ENCODE measurements around the gene EGFL8.
"Not testable (repeated sequence)": the region's sequence is repeated elsewhere in the genome, so short reads cannot be mapped to it uniquely, and the experiment has no call there.

The EGFL8 gene

DNA sequence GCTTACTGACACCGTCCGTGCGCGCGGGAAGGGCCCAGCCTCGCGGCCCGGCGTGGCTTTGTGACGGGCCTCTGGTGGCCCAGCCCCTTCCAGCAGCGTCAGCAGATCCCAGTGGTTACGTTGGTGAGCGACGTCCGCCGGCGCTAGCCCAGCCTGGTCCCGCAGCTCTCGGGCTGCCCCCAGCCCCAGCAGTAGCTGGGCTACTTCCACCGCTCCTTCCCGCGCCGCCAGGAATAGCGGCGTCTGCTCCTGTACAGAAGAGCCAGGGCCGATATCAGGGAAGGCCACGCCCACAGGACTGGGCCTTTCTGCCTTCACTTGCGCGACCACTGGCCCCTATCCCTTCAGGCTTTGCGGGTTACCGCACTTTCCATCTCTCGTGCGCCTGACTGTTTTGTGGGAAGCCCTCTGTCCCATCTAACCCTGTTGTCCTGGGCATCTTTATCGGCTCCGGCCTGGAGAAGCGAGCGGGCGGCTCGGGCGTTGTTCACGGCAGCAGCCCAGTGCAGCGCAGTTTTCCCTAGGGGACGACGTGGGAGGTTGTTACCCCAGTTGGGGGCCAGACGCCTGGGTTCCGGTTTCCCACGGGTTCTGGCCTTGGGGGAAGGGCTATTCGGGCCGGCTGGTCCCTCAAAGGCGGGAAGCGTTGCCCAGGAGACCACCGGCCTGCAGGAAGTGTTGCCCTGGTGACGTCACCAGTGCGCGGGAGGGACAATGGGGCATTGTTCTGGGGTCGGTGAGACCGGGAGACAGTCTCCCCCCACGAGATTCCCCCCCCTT is 31.7 kb downstream of the EGFL8 start:
- DNase-seq (ENCODE audit: low spot score): peak; percentile 82

DNA sequence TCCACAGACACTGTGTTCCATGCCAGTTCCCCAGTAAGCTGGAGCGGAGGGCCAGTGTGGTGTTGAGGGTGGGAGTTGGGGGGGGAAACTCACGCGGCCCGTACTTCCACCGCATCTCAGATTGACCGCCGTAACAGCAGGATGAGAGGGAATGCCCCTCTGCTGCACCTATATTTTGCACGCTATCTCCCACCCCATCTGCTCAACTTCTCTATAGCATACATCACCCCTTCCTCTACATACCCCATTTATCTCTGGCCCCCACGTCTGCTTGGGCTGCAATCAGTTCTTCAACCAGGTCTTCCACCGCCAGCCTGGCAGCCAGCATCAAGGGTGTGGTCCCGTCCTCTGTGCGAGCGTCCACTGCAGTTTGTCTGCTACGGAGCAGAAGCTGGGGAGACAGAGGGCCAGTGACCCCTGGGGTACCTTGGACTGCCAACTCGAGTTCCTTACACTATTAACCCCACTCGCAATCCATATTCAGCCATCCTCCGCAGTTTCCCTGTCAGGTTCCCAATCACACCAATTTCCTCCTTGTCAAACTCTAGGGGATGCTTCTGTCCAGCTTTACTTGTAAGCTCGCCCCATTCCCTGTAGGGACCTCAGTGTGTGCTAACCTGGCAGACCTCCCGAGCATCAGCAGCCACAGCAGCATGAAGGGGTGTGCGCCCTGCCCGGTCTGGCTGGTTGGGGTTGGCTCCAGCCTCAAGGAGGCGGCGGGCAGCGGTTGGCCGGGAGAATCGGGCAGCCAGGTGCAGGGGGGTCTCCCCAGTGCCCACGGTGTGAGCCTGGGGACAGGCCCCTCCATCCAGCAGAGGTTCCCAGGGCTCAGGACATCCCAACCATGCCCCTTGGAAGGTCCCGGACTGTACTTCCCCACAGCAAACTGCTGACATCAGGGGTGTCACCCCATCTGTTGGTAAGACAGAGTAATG is 32.6 kb downstream of the EGFL8 start:
- no peak for DNase-seq (ENCODE audit: low spot score)

DNA sequence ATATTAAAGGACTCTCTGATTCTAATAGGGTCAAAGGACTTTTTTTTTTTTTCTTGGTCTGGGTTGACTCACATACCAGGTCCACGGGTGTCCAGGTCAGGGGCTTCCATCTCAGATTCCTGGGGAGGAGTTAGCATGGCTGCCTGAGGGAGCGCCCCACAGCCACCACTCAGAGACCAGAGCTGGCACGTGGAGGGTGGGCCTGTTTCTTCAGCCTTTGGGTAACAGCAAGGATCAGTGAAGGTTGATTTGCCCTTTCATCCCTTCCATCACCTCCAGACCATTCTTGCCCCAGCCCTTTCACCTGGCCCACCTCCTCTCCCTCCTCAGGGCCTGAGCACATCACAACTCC is 33.9 kb downstream of the EGFL8 start:
- DNase-seq (ENCODE audit: low spot score): no peak

DNA sequence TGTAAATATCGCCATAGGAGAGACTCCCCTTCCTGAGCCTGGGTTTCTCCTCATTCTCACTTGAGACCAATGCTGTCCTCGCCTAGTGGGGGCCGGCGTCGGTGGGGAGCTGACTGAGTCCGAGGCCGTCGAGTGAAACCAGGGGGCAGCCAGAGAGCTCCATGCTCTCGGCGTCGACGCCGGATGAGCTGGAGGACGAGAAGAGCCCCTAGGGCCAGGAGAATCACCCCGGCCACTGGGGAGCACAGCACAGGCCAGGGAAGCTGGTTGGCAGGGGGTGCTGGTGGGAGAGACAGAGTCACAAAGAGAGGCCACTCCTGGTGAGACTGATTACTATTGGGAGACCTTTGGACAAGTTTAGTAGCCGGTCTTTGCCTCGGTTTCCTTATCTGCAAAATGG is 34.5 kb downstream of the EGFL8 start:
- no peak for DNase-seq (ENCODE audit: low spot score)

DNA sequence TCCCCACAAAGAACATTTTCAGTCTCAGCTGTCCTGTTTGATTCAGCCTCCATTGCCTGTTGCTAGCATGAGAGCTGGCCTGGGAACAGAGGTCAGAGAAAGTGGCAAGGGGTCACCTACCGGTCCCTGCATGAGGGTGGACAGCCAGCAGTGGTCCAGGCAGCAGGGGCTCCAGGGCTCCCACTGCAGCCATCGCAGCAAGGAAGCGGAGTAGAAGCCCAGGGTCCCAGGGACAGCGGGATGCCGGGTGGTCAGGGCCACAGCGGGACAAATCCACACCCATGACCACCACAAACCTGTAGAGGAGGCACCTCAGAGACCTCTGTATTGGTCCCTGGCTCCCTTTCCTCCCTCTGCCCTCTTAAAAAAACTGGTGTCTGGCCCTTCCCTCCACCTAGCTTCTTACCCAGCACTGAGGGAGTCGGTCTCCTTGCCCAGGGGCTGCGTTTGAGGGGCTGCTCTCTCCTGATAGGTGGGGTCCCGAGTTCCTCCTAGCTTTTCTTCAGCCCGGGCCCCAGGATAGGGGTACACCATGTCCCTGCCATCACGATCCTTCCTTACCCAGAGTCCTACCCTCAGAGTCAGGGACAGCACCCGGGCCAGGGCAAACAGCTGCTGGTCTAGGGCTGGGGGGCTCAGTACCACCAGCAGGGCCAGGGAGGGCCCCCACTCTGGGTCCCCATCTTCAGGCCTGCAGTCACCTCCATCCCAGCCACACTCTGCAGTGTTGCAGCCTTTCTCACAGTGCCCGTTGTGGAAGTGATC is 36.5 kb downstream of the EGFL8 start:
- DNase-seq (ENCODE audit: low spot score): no peak

DNA sequence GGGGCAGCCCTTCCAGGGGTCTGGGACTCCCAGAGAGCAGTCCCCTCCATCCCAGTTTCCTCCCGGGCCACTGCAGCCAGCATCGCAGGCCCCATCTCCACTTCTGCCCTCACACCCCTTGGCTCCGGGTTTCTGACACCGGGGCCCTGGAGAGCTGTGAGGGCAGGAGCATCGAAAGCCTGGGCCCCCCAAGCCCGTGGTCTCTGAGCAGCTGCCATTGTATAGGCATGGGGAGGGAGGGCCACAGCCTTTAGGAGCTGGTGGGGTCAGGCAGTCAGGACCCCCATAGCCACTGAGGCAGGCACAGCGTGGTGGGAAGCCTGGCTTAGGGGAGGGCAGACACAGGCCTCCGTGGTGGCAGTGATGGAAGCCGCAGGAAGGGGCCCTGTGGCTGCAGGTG is 37.8 kb downstream of the EGFL8 start:
- no peak for DNase-seq (ENCODE audit: low spot score)

DNA sequence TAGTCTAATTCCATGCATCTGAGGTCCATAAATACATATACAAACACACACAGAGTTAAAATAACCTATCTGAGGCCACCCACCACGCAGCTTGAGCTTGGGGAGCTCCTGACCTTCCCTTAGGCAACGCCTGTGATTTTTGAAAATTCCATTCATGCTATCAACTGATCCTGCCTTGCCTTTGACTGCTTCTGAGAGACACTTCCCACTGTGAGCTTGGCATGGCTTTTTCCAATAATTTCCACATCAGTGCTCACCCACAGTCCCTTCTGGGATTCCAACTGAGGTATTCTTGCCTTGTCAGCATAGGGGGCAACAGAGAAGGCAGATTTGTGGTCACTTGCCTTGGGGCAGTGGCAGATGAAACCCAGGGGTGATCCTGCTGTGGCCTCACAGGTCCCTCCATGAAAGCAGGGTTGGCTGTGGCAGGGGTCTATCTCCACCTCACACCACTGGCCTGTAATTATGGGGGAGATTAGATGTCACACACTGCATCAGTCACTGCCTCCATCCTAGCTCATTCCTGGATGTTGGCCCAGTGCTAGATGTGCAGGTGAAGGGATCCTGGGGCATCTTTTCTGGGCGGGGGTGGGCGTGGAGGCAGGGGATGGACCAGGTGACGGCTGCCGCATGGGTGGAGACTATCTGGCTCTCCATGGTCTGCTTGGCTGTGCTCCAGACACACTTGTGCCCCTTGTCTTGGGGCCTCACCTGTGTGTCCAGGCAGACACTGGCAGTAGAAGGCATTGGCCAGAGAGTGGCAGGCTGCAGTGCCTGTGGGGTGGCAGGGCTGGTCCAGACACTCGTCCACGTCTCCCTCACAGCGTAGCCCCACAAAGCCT is 39.3 kb downstream of the EGFL8 start:
- no peak for DNase-seq (ENCODE audit: low spot score)

DNA sequence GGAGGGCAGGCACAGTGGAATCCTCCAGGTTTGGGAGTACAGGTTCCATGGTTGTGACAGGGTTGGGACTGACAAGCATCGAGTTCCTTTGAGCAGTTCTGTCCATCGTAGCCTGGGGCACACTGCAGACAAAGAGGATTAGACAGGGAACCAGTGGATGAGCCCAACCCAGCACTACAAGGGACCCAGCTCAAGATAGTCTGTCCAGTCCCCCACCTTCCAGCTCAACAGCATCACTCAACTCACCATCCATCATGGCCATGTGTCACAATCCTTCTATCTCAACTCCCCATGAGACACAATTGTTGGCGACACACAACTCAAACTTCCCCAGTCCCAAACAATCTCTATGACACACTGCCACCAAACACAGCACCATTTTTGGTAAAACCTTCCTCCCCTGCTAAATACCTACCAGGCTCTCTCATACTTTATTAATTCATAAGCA is 39.9 kb downstream of the EGFL8 start:
- no peak for DNase-seq (ENCODE audit: low spot score)

DNA sequence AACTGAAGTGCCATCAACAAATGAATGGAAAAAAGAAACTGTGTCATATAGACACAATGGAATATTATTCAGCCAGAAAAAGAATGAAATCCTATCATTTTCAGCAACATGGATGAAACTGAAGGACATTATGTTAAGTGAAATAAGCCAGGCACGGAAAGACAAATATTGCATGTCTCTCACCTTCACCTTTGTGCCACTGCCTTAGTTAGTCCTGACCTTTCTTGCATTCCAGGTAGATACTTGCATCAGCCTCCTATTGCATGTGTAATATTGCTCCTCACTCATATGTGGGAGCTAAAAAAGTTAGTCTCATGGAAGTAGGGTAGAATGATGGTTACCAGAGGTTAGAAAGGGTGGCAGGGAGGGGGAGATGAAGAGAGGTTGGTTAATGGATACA is 44.6 kb downstream of the EGFL8 start:
- no peak for DNase-seq (ENCODE audit: low spot score)

DNA sequence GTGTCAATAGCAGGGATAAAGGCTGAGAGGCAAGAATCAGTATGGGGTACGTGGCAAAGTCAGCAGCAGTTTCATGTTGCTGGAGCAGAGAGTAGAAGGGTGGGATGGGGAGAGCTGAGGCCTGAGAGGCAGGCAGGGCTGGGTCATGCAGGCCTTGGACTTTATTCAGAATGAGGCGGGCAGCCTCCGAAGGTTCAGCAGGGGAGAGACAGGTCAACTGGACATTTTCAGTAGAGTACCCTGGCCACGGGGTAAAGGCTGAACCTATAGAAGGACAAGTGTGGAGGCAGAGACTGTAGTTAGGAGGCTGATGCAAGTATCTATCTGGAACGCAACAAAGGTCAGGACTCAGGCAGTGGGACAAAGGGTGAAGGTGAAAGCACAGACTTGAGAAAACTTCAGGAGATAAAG is 45.8 kb downstream of the EGFL8 start:
- no peak for DNase-seq (ENCODE audit: low spot score)

DNA sequence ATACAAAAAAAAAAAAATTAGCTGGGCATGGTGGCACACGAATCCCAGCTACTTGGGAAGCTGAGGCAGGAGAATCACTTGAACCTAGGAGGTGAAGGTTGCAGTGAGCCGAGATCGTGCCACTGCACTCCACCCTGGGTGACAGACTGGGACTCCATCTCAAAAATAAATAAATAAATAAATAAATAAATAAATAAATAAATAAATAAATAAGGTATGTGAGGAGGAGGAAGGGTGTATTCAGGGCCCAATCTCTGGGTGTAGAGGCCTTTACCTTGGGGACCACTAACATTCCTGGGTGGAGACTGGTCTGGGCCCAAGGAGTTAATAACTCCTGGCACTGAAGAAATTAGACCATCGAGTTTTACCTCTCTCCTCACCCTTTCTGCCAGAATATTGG is 47.0 kb downstream of the EGFL8 start:
- not testable (repeated sequence) for DNase-seq (ENCODE audit: low spot score)

DNA sequence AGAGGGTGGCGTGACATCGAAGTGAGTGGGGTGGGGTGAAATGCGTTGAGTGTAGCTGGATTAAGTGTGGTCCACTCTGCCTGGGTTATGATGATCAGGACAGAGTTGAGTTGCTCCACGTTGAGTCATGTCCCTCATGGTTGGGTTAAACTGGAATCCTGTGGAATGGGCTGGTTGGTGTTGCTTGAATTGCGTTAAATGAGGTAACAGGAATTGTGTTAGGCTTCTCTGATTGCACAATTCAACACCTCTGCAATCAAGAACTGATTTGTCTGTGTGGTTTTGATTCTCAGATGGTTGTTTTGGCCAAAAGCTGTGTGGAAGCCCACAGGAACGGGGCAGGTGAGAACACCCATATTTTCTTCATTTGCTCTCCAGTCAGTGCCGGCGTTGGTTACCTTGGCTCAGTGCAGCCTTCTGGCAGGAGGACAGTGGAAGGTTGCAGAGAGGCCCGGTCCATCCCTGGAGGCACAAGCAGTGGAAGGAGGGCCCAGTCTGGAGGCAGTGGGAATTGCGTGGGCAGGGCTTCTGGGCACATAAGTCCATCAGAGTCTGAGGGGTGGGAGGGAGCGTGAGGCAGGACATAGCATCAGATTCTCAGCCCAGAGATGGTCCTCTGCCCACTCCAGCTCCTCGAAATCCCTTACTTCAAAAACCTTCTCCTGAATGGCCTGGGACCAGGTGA is 47.8 kb downstream of the EGFL8 start:
- no peak for DNase-seq (ENCODE audit: low spot score)

DNA sequence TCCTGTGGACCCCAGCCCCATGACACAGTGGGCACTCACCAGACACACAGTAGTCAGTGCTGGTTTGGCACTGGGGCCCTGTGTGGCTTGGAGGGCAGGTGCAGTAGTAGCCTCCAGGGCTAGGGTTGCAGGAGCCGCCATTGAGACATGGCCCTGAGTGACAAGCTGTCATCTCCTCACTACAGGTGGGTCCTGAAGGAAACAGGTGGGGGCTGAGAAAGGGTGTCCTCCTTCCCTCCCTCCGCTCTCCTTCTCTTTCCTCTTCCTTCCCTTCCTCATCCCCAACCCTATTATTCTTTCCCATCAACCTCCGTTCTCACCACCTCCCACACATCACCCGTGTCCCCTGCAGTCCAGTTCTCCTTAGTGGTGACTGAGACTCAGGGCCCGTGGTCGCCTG is 49.3 kb downstream of the EGFL8 start:
- DNase-seq (ENCODE audit: low spot score): no peak

DNA sequence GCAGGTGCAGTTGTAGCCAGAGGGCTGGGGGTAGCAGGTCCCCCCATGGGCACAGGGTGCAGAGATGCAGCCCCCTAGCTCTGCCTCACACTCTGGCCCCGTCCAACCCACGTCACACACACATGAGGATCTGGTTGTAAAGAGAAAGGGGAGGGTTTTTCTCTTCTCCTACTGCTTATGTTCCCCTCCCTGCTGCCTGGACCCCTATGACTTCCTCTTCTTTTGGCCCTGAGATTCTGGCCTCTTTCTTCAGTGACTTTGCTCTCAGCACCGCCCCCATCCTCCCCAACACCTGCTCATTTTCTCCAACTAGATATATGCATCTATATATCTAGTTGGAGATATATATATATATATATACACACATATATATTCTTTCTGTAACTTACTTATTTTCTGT is 49.7 kb downstream of the EGFL8 start:
- DNase-seq (ENCODE audit: low spot score): no peak

DNA sequence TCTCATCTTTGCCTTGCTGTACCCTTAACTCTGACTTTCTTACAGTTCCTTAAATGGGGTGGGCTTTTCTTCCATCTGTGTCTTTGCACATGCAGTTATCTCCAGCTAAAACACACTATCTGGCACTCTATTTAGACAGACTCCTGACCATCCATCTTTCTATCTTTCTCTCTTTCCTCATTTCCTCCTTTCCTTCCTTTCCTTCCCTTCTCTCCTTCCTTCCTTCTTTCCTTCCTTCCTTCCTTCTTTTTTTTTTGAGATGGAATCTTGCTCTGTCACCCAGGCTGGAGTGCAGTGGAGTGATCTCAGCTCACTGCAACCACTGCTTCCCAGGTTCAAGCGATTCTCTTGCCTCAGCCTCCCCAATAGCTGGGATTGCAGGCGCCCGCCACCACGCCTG is 51.2 kb downstream of the EGFL8 start:
- no peak for DNase-seq (ENCODE audit: low spot score)

DNA sequence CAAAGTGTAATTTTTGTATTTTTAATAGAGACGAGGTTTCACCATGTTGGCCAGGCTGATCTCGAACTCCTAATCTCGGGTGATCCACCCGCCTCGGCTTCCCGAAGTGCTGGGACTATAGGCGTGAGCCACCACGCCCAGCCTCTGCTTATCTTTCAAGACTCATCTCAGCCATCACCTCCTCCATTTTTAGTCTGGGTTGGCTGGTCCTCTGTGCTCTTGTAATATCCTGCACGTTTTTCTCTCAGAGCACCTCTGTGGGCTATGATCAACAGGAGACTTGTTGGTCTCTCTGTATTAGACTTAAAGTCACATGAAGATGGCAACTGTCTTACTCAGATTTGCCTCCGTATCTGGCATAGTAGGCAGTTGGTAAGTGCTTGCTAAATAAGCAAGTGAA is 51.9 kb downstream of the EGFL8 start:
- no peak for DNase-seq (ENCODE audit: low spot score)

DNA sequence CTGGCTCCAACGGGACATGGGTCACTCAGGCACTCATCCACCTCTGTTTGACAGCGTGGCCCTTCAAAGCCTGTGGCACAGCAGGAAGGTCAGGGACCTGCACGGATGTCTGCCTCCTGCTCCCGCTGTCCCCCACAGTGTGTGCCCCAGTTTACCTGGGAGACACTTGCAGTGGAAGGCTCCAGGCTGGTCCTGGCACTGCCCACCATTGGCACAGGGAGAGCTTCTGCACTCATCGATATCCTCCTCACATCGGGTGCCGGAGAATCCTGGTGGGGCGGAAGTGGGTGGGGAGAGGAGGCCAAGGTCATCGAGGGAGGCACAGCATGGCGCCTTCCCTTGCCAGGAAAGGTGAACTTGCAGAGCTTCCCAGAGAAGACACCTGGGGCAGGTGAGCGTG is 52.6 kb downstream of the EGFL8 start:
- no peak for DNase-seq (ENCODE audit: low spot score)
